ENCODE measurements around the gene ATXN1. TPM values are rescaled to one million over a fixed set of nuclear protein-coding genes. Genes with fewer than 3 reads are reported as not detected.

Gene ATXN1
- total and polyA plus RNA-seq, 2 of the 8 experiments (the other 6 are each of a cell fraction or from before 2014, with no cell fraction given): 1.6 to 4.0 TPM

- Histone ChIP-seq H4K5ac (ENCODE audit: insufficient read length, low read depth, low read length) (no peak overlapping the region), H3K4me3 (ENCODE audit: extremely low read depth in 1 of 4, insufficient read depth in 2 of 4, low read depth in 3 of 4, low read length in 4 of 4) (no peak overlapping the region), H4K20me1 (replicated peaks in 1 of 2; ENCODE audit: control insufficient read depth in 1 of 2, insufficient read depth in 2 of 2, low read length in 2 of 2) (no peaks in the 10 kb centered on the region), H2AFZ (ENCODE audit: low read length) (no peak overlapping the region), H3K27ac (ENCODE audit: low read depth, low read length) (no peak overlapping the region), H2BK15ac (ENCODE audit: low read length) (no peak overlapping the region), H3K79me1 (ENCODE audit: low read depth, low read length) (no peaks in the 10 kb centered on the region), H3K27me3 (replicated peaks in 1 of 4; ENCODE audit: control insufficient read depth in 3 of 4, extremely low read depth in 1 of 4, insufficient read depth in 3 of 4, low read length in 3 of 4) (no peaks in the 10 kb centered on the region), H3K36me3 (ENCODE audit: control insufficient read depth in 2 of 4, insufficient read depth in 4 of 4, low read length in 3 of 4) (no peaks in the 10 kb centered on the region), H2BK120ac (replicated peaks; ENCODE audit: low read depth, low read length) (no peak overlapping the region), H2BK20ac (ENCODE audit: low read length) (no peak overlapping the region), H2AK5ac (ENCODE audit: low read depth, low read length) (no peak overlapping the region), H3K23me2 (ENCODE audit: low read depth, low read length) (no peaks in the 10 kb centered on the region), H3K14ac (ENCODE audit: insufficient read length) (no peak overlapping the region), H3K4me1 (replicated peaks in 1 of 4; ENCODE audit: control insufficient read depth in 3 of 4, insufficient read depth in 4 of 4, low read length in 3 of 4) (peaks cover 4 to 21% (median 9%) of the 10 kb centered on the region in 4 experiments), H3K9me3 (ENCODE audit: insufficient read depth in 2 of 2, low read depth in 1 of 2, low read length in 1 of 2) (no peaks in the 10 kb centered on the region), H3K23ac (ENCODE audit: insufficient read length) (no peak overlapping the region), H2BK5ac (ENCODE audit: low read depth, low read length) (no peak overlapping the region), H3K4ac (replicated peaks; ENCODE audit: insufficient read length, low read depth, low read length) (no peak overlapping the region), H3K4me2 (ENCODE audit: insufficient read depth in 1 of 2, low read depth in 2 of 2, low read length in 2 of 2) (no peak overlapping the region), H3K56ac (replicated peaks; ENCODE audit: insufficient read length, low read depth, low read length) (no peak overlapping the region), H3K79me2 (ENCODE audit: control insufficient read depth in 1 of 2, insufficient read depth in 2 of 2, low read length in 2 of 2) (no peaks in the 10 kb centered on the region), H2BK12ac (ENCODE audit: low read depth, low read length) (no peak overlapping the region), H4K91ac (replicated peaks; ENCODE audit: insufficient read length, low read length) (no peak overlapping the region), H3K9ac (replicated peaks in 1 of 4; ENCODE audit: extremely low read depth in 1 of 4, low read depth in 3 of 4, low read length in 3 of 4) (no peak overlapping the region), H4K8ac (ENCODE audit: extremely low read depth, insufficient read depth, low read length) (no peak overlapping the region), H3K18ac (ENCODE audit: extremely low read depth, low read length) (no peak overlapping the region)
- ChIA-PET POLR2A (ENCODE audit: partially characterized antibody) (no interaction called here), CTCF (ENCODE audit: partially characterized antibody) (interaction anchor here (0.7 to 2.9 kb wide), 3 partner anchors 20 to 207 kb away, joined by 3 to 20 read pairs (median 4); no protein-coding TSS in a partner anchor)
- 82% methylated on average over 5 of the region's 5 CpGs; no CpG with 5 or more reads in 1 of the 2 experiments for WGBS, 2 experiments (ENCODE audit: extremely low coverage in 1 of 2, insufficient coverage in 1 of 2, insufficient read length in 1 of 2, insufficient replicate concordance in 2 of 2, low coverage in 1 of 2, low lambda C conversion rate in 2 of 2, missing lambda C conversion rate in 1 of 2)
- TF ChIP-seq CREB1 (IDR thresholded peaks at IDR 0.05) (no peak), EGR1 (IDR thresholded peaks at IDR 0.05; ENCODE audit: borderline replicate concordance, low read depth, low read length) (no peak), KDM4A (IDR thresholded peaks at IDR 0.05; ENCODE audit: low read depth, low read length, severe bottlenecking) (no peak), CHD2 (IDR thresholded peaks at IDR 0.05; ENCODE audit: low read length) (no peak), CTBP2 (IDR thresholded peaks at IDR 0.05; ENCODE audit: borderline replicate concordance, insufficient read depth, insufficient read length, low read length) (no peak), SRF (IDR thresholded peaks at IDR 0.05; ENCODE audit: low read depth, low read length) (no peak)
- FAIRE-seq: no peak
- no peak for DNase-seq (ENCODE audit: low read depth in 1 of 2, low spot score in 2 of 2)
Observed at GRCh38 chr6:16493112-16493511, 268.1 kb downstream of the ATXN1 start.
